Suprapubic skin (tissue), 4 donors: ENCODE results near the gene SAMD14.

Source experiments
- POLR2A ChIP-seq, 2 donors: fragments of 450-650 bp; IDR thresholded peaks; one replicate each; pipeline ENCODE4 v1.6.1; 2017; ENCODE audit warnings: antibody characterized with exemption in 2 of 2, mild to moderate bottlenecking in 2 of 2, moderate library complexity in 2 of 2
- POLR2AphosphoS5 ChIP-seq, 3 donors: sonication (generic); formaldehyde crosslinking; IDR thresholded peaks; one replicate each; pipeline ENCODE4 v1.6.1; 2017; ENCODE audit warnings: antibody characterized with exemption in 3 of 3
- TF ChIP-seq, protein P1 (sequence below), 2 donors: fragments of 200-600 bp in 1 of 2; fragments of 450-650 bp in 1 of 2; sonication (generic) in 1 of 2; IDR thresholded peaks; one replicate each; pipeline ENCODE4 v1.5.1; 2016 to 2019; ENCODE audit warnings: antibody characterized with exemption in 2 of 2, mild to moderate bottlenecking in 1 of 2, moderate library complexity in 1 of 2

GRCh38 chr17:50154604-50155003, 24.6 kb upstream of the SAMD14 start:
- TF ChIP-seq, protein P1, sequence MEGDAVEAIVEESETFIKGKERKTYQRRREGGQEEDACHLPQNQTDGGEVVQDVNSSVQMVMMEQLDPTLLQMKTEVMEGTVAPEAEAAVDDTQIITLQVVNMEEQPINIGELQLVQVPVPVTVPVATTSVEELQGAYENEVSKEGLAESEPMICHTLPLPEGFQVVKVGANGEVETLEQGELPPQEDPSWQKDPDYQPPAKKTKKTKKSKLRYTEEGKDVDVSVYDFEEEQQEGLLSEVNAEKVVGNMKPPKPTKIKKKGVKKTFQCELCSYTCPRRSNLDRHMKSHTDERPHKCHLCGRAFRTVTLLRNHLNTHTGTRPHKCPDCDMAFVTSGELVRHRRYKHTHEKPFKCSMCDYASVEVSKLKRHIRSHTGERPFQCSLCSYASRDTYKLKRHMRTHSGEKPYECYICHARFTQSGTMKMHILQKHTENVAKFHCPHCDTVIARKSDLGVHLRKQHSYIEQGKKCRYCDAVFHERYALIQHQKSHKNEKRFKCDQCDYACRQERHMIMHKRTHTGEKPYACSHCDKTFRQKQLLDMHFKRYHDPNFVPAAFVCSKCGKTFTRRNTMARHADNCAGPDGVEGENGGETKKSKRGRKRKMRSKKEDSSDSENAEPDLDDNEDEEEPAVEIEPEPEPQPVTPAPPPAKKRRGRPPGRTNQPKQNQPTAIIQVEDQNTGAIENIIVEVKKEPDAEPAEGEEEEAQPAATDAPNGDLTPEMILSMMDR (IDR thresholded peaks at IDR 0.05): no peak
- TF ChIP-seq POLR2A (IDR thresholded peaks at IDR 0.05) (no peak), POLR2AphosphoS5 (IDR thresholded peaks at IDR 0.05) (no peak)
